B cell (primary cell): ENCODE data around the gene MRTFA. TPM values are rescaled to one million over a fixed set of nuclear protein-coding genes. Genes with fewer than 3 reads are reported as not detected.

Experiments
- ATAC-seq: fragments of 200-7000 bp; cut with Tn5 transposase; one replicate; pipeline ENCODE4 v1.10.0; 2021; ENCODE audit warnings: low read depth, mild to moderate bottlenecking, moderate number of reproducible peaks, moderate library complexity
- CTCF ChIA-PET: fragments of 350-600 bp; sonication (Branson Sonifier 250); formaldehyde crosslinking; loops from one replicate; lab custom pipeline; 2021; ENCODE audit warnings: antibody characterized with exemption, inconsistent platforms; lab: Charles Lee
- POLR2A ChIA-PET: fragments of 350-600 bp; sonication (Branson Sonifier 250); formaldehyde crosslinking; loops from one replicate; lab custom pipeline; 2021; ENCODE audit warnings: antibody characterized with exemption; lab: Charles Lee
- DNase-seq: peaks from one replicate; pipeline ENCODE4 v3.0.0; 2013
- H2AFZ ChIP-seq: 2 replicates; pipeline ENCODE4 v1.6.1; 2012; ENCODE audit warnings: mild to moderate bottlenecking, low read depth, low read length; ENCODE audit not compliant: insufficient read depth, poor library complexity, severe bottlenecking
- H3K27ac ChIP-seq, 2 donors: 1 replicate in 1 of 2; 2 replicates in 1 of 2; pipeline ENCODE4 v1.5.1; 2012 to 2013; ENCODE audit warnings: low read length in 2 of 2, mild to moderate bottlenecking in 2 of 2, moderate library complexity in 1 of 2
- H3K27me3 ChIP-seq, 4 experiments: fragments of 200-600 bp in 1 of 4; sonication (generic) in 1 of 4; replicated peaks in 1 of 4; 1 replicate in 2 of 4; 2 replicates in 2 of 4; pipeline versions ENCODE4 v1.6.1 to v1.7.0; 2013 to 2016; ENCODE audit warnings: low read length in 3 of 4, mild to moderate bottlenecking in 2 of 4, mixed read lengths in 1 of 4, moderate library complexity in 1 of 4; ENCODE audit not compliant: insufficient read depth in 4 of 4, control insufficient read depth in 3 of 4; ENCODE audit errors: control extremely low read depth in 1 of 4
- H3K36me3 ChIP-seq, 2 experiments: replicated peaks in 1 of 2; 1 replicate in 1 of 2; 2 replicates in 1 of 2; pipeline versions ENCODE4 v1.6.1 to v1.7.1; 2013; ENCODE audit warnings: low read length in 1 of 2; ENCODE audit not compliant: insufficient read depth in 2 of 2, control insufficient read depth in 1 of 2; ENCODE audit errors: control extremely low read depth in 1 of 2, extremely low read depth in 1 of 2
- H3K4me1 ChIP-seq, 2 donors: fragments of 200-600 bp in 1 of 2; sonication (generic) in 1 of 2; 1 replicate in 1 of 2; 2 replicates in 1 of 2; pipeline versions ENCODE4 v1.5.1 to v1.6.1; 2013 to 2017; ENCODE audit warnings: low read length in 2 of 2; ENCODE audit not compliant: control insufficient read depth in 2 of 2, insufficient read depth in 2 of 2
- H3K4me2 ChIP-seq: replicated peaks from 2 replicates; pipeline ENCODE3; 2012; ENCODE audit warnings: mild to moderate bottlenecking, low read depth, low read length; ENCODE audit not compliant: poor library complexity, severe bottlenecking
- H3K4me3 ChIP-seq, 5 experiments: fragments of 200-600 bp in 1 of 5; sonication (generic) in 1 of 5; 1 replicate in 3 of 5; 2 replicates in 2 of 5; pipeline versions ENCODE4 v1.5.1 to v1.7.0; 2011 to 2016; ENCODE audit warnings: low read length in 4 of 5, mild to moderate bottlenecking in 4 of 5, low read depth in 2 of 5, control low read depth in 1 of 5, moderate library complexity in 1 of 5; ENCODE audit not compliant: insufficient read depth in 1 of 5; ENCODE audit errors: control extremely low read depth in 1 of 5, extremely low read depth in 1 of 5
- H3K79me2 ChIP-seq: fragments of 200-600 bp; sonication (generic); one replicate; pipeline ENCODE4 v1.6.0; 2016; ENCODE audit warnings: low read length; ENCODE audit not compliant: control insufficient read depth, insufficient read depth
- H3K9ac ChIP-seq: fragments of 200-600 bp; sonication (generic); 2 replicates; pipeline ENCODE4 v1.6.1; 2017; ENCODE audit warnings: mild to moderate bottlenecking, low read length, moderate library complexity
- H3K9me3 ChIP-seq, 3 donors: one replicate each; pipeline versions ENCODE4 v1.6.1 to v1.7.1; 2013; ENCODE audit warnings: low read length in 2 of 3; ENCODE audit not compliant: control insufficient read depth in 2 of 3, insufficient read depth in 1 of 3; ENCODE audit errors: control extremely low read depth in 1 of 3
- H4K20me1 ChIP-seq: 2 replicates; pipeline ENCODE4 v1.6.0; 2012; ENCODE audit warnings: mild to moderate bottlenecking, low read length; ENCODE audit not compliant: insufficient read depth, control insufficient read depth, poor library complexity, severe bottlenecking
- H3K27ac Mint-ChIP-seq: one replicate; pipeline ENCODE4 v1.8.0; 2021; ENCODE audit warnings: mixed read lengths
- H3K27me3 Mint-ChIP-seq: one replicate; pipeline ENCODE4 v1.8.0; 2021; ENCODE audit warnings: mixed read lengths
- H3K4me1 Mint-ChIP-seq: one replicate; pipeline ENCODE4 v1.8.0; 2021; ENCODE audit warnings: mixed read lengths
- H3K4me3 Mint-ChIP-seq: one replicate; pipeline ENCODE4 v1.8.0; 2021; ENCODE audit warnings: mixed read lengths
- H3K9me3 Mint-ChIP-seq: one replicate; pipeline ENCODE4 v1.8.0; 2022; ENCODE audit warnings: mixed read lengths; ENCODE audit not compliant: insufficient read depth
- EZH2 ChIP-seq: IDR thresholded peaks from 2 replicates; pipeline ENCODE4 v1.6.1; 2012; ENCODE audit warnings: borderline replicate concordance, low read depth, mild to moderate bottlenecking, moderate library complexity, low read length; ENCODE audit not compliant: insufficient read depth, poor library complexity, severe bottlenecking
- WGBS: methylation state at CpG from one replicate; pipeline ENCODE4 v1.1.5; 2013; ENCODE audit warnings: missing lambda C conversion rate; ENCODE audit not compliant: insufficient coverage; 5-methylcytosine and 5-hydroxymethylcytosine counted together
- intact Hi-C: fragments of 100-400 bp; cut with micrococcal nuclease; formaldehyde crosslinking; loops from one replicate; pipeline ENCODE4 v1.10.0; 2022
- polyA plus RNA-seq: library from polyadenylated mRNA; depleted of rRNA; stranded (reverse); fragments of >200 nt; gene quantifications from 2 replicates; pipeline ENCODE4 v1.2.3, GENCODE V29; 2012
- total RNA-seq, 2 donors: library from RNA; stranded (reverse); fragments of 120-200 nt in 1 of 2; gene quantifications; 1 replicate in 1 of 2; 2 replicates in 1 of 2; pipeline versions ENCODE4 v1.2.3 to v1.2.4, GENCODE V29; 2013 to 2022
- TF ChIP-seq, protein P1 (sequence below): fragments of 200-600 bp; IDR thresholded peaks from one replicate; pipeline ENCODE4 v1.8.0; 2022; ENCODE audit warnings: antibody characterized with exemption, mild to moderate bottlenecking

The MRTFA gene
- total and polyA plus RNA-seq, 2 donors (not counting 1 experiment from before 2014, with no cell fraction given) = 28.9 to 82.6 TPM

DNA sequence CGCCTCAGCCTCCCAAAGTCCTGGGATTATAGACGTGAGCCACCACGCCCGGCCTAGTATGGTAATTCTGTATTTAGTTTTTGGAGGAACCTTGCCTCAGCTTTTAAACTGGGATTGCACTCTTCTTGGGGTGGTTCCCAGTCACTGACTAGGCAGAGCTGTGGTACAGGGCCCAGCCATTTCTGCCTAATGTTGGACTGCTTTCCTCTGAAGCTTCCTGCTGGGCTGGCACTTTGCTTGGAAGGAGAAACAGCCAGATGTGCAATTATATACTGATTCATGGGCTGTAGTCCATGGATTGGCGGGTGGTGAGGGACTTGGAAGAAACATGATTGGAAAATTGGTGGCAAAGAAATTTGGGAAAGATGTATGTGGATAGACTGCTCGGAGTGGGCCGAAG, 25.2 kb upstream of the MRTFA start:
- H3K27ac Mint-ChIP-seq = no peak overlapping the region
- Histone ChIP-seq H3K9me3 (no peaks in the 10 kb centered on the region), H3K4me3 (no peak overlapping the region), H3K79me2 (no peaks in the 10 kb centered on the region), H2AFZ (no peak overlapping the region), H3K27me3 (no peaks in the 10 kb centered on the region), H4K20me1 (no peaks in the 10 kb centered on the region), H3K4me1 (peaks cover 7 to 11% of the 10 kb centered on the region in 2 donors), H3K9ac (no peak overlapping the region), H3K36me3 (no peaks in the 10 kb centered on the region), H3K4me2 (no peak overlapping the region), H3K27ac (no peak overlapping the region)
- no peak for ATAC-seq
- intact Hi-C loops = no loop called here
- H3K4me1 Mint-ChIP-seq = peaks cover 13% of the 10 kb centered on the region
- no peak for DNase-seq
- H3K9me3 Mint-ChIP-seq = no peaks in the 10 kb centered on the region
- ChIA-PET CTCF (no interaction called here), POLR2A (no interaction called here)
- 98% methylated on average over 6 of the region's 7 CpGs for WGBS
- TF ChIP-seq, protein P1, sequence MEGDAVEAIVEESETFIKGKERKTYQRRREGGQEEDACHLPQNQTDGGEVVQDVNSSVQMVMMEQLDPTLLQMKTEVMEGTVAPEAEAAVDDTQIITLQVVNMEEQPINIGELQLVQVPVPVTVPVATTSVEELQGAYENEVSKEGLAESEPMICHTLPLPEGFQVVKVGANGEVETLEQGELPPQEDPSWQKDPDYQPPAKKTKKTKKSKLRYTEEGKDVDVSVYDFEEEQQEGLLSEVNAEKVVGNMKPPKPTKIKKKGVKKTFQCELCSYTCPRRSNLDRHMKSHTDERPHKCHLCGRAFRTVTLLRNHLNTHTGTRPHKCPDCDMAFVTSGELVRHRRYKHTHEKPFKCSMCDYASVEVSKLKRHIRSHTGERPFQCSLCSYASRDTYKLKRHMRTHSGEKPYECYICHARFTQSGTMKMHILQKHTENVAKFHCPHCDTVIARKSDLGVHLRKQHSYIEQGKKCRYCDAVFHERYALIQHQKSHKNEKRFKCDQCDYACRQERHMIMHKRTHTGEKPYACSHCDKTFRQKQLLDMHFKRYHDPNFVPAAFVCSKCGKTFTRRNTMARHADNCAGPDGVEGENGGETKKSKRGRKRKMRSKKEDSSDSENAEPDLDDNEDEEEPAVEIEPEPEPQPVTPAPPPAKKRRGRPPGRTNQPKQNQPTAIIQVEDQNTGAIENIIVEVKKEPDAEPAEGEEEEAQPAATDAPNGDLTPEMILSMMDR = no peak
- TF ChIP-seq EZH2 = no peak
- no peaks in the 10 kb centered on the region for H3K27me3 Mint-ChIP-seq
- H3K4me3 Mint-ChIP-seq = no peak overlapping the region

DNA sequence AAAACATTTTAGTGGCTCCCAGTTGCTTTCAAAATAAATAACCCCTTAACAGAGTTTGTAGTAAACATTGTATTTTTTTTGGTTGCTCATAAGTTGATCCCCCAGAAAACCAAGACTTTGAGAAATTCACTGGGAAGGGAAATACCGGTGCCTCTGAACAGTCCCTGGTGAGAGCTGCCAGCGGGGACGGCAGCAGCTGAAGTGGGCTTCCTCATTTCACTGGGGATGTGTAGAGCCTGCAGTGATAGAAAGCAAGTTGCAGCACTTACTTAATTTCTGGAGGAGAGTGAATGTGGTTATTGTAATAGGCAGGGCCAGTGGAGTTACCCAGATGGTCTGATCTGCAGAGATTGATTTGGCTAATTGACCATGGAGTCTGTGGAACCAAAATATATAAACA, 24.2 kb upstream of the MRTFA start:
- no peaks in the 10 kb centered on the region for H3K27me3 Mint-ChIP-seq
- H3K27ac Mint-ChIP-seq = no peak overlapping the region
- 38% methylated on average over 3 of the region's 3 CpGs for WGBS
- no peaks in the 10 kb centered on the region for H3K9me3 Mint-ChIP-seq
- Histone ChIP-seq H3K27ac (no peak overlapping the region), H3K9me3 (no peaks in the 10 kb centered on the region), H3K4me3 (no peak overlapping the region), H3K79me2 (no peaks in the 10 kb centered on the region), H3K9ac (no peak overlapping the region), H3K36me3 (no peaks in the 10 kb centered on the region), H3K27me3 (no peaks in the 10 kb centered on the region), H4K20me1 (no peaks in the 10 kb centered on the region), H3K4me1 (peaks cover 7 to 11% of the 10 kb centered on the region in 2 donors), H3K4me2 (peak overlapping the region; percentile 29), H2AFZ (peak overlapping the region; percentile 24)
- CTCF ChIA-PET = interaction anchor here (1.5 kb wide), 1 partner anchor 14 kb away, joined by 4 read pairs; no protein-coding TSS in a partner anchor
- POLR2A ChIA-PET = no interaction called here
- H3K4me1 Mint-ChIP-seq = peaks cover 13% of the 10 kb centered on the region
- TF ChIP-seq EZH2 = no peak
- TF ChIP-seq, protein P1 = no peak
- intact Hi-C loops = no loop called here
- no peak overlapping the region for H3K4me3 Mint-ChIP-seq
- no peak for DNase-seq
- no peak for ATAC-seq
